ENCODE results near the gene LRBA. TPM values are rescaled to one million over a fixed set of nuclear protein-coding genes. Genes with fewer than 3 reads are reported as not detected.
"Not testable (repeated sequence)": the region's sequence is repeated elsewhere in the genome, so short reads cannot be mapped to it uniquely, and the experiment has no call there.

Gene LRBA
- total and polyA plus RNA-seq, 4 donors: 8.2 to 69.8 (median 32.8) TPM

- Histone ChIP-seq H3K4me1 (ENCODE audit: control insufficient read depth in 4 of 4, insufficient read depth in 4 of 4, low read length in 3 of 4) (peaks cover 0 to 1% (median 0%) of the 10 kb centered on the region in 4 donors), H3K27ac (ENCODE audit: low read depth in 1 of 2, low read length in 2 of 2) (no peak overlapping the region), H3K9me3 (ENCODE audit: control insufficient read depth in 4 of 4, low read length in 3 of 4) (no peaks in the 10 kb centered on the region), H3K27me3 (ENCODE audit: control insufficient read depth in 4 of 4, insufficient read depth in 4 of 4, low read length in 3 of 4) (no peaks in the 10 kb centered on the region), H3K9ac (ENCODE audit: low read depth in 1 of 2, low read length in 2 of 2) (no peak overlapping the region), H3K4me3 (ENCODE audit: low read depth in 1 of 3, low read length in 3 of 3) (no peak overlapping the region), H3K36me3 (ENCODE audit: control insufficient read depth in 4 of 4, insufficient read depth in 3 of 4, low read depth in 1 of 4, low read length in 3 of 4) (peaks cover 0 to 23% (median 5%) of the 10 kb centered on the region in 4 donors)
- no peak for DNase-seq (ENCODE audit: low spot score)
- WGBS: 100% methylated on average over 1 of the region's 1 CpG
- TF ChIP-seq CTCF (IDR thresholded peaks at IDR 0.05; ENCODE audit: low read depth, low read length, missing input control) (no peak), NR2F2 (IDR thresholded peaks at IDR 0.05) (no peak), ZBTB33 (IDR thresholded peaks at IDR 0.05) (no peak), JUND (IDR thresholded peaks at IDR 0.05) (no peak)
- TF ChIP-seq, protein P1, sequence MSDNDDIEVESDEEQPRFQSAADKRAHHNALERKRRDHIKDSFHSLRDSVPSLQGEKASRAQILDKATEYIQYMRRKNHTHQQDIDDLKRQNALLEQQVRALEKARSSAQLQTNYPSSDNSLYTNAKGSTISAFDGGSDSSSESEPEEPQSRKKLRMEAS (IDR thresholded peaks at IDR 0.05): no peak
Observed at GRCh38 chr4:150923945-150924344, 91.1 kb downstream of the LRBA start.

DNA sequence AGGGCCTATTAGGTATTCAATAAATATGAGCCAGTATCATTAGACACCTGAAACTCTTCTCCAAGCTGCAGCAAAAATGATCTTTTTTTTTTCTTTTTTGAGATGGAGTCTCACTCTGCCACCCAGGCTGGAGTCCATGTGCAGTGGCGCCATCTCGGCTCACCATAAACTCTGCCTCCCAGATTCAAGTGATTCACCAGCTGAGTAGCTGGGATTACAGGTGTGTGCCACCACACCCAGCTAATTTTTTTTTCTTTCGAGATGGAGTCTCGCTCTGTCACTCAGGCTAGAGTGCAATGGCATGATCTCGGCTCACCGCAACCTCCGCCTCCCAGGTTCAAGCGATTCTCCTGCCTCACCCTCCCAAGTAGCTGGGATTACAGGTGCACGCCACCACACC lies 93.6 kb downstream of the LRBA start:
- 98% methylated on average over 9 of the region's 9 CpGs for WGBS
- peaks cover 0 to 16% (median 6%) of the 10 kb centered on the region in 4 donors for H3K36me3 ChIP-seq (ENCODE audit: control insufficient read depth in 4 of 4, insufficient read depth in 3 of 4, low read depth in 1 of 4, low read length in 3 of 4)

GRCh38 chr4:150918562-150918961 lies 96.5 kb downstream of the LRBA start:
- not testable (repeated sequence) for H3K36me3 ChIP-seq (ENCODE audit: control insufficient read depth in 4 of 4, insufficient read depth in 3 of 4, low read depth in 1 of 4, low read length in 3 of 4)

More for the DNA sequence above, 93.6 kb downstream of the LRBA start:
- H3K27me3 ChIP-seq (ENCODE audit: control insufficient read depth in 4 of 4, insufficient read depth in 4 of 4, low read length in 3 of 4); DNase-seq (ENCODE audit: low spot score); H3K9ac ChIP-seq (ENCODE audit: low read depth in 1 of 2, low read length in 2 of 2); H3K27ac ChIP-seq (ENCODE audit: low read depth in 1 of 2, low read length in 2 of 2); H3K9me3 ChIP-seq (ENCODE audit: control insufficient read depth in 4 of 4, low read length in 3 of 4); H3K4me1 ChIP-seq (ENCODE audit: control insufficient read depth in 4 of 4, insufficient read depth in 4 of 4, low read length in 3 of 4); H3K4me3 ChIP-seq (ENCODE audit: low read depth in 1 of 3, low read length in 3 of 3): not testable (repeated sequence)

DNA sequence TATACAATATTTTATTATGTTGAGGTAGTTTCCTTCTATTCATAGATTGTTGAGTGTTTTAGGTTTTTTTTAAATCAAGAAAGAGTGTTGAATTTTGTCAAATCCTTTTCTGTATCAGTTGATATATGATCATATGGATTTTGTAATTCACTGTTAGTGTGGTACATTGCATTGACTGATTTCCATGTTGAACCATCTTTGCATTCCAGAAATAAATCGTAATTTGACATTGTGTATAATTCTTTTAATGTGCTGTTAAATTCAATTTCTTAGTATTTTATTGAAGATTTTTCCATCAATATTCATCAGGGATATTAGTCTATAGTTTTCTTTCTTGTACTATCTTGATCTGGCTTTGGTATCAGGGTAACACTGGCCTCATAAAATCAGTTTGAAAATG lies 103.8 kb downstream of the LRBA start:
- no peak for DNase-seq (ENCODE audit: low spot score)
- no peaks in the 10 kb centered on the region for H3K27me3 ChIP-seq (ENCODE audit: control insufficient read depth in 4 of 4, insufficient read depth in 4 of 4, low read length in 3 of 4)
- H3K4me1 ChIP-seq (ENCODE audit: control insufficient read depth in 4 of 4, insufficient read depth in 4 of 4, low read length in 3 of 4): no peaks in the 10 kb centered on the region
- no peak overlapping the region for H3K4me3 ChIP-seq (ENCODE audit: low read depth in 1 of 3, low read length in 3 of 3)
- H3K9ac ChIP-seq (ENCODE audit: low read depth in 1 of 2, low read length in 2 of 2): no peak overlapping the region
- TF ChIP-seq RXRA (IDR thresholded peaks at IDR 0.05): no peak
- TF ChIP-seq TAF1 (conservative IDR thresholded peaks at IDR 0.05): no peak
- no peak for TF ChIP-seq RAD21 (IDR thresholded peaks at IDR 0.05)
- TF ChIP-seq CTCF (IDR thresholded peaks at IDR 0.05; ENCODE audit: low read depth, low read length, missing input control): no peak
- TF ChIP-seq HNF4A (conservative IDR thresholded peaks at IDR 0.05): no peak
- TF ChIP-seq FOXA1 (IDR thresholded peaks at IDR 0.05): no peak
- no peak for TF ChIP-seq EGR1 (IDR thresholded peaks at IDR 0.05; ENCODE audit: low read depth in 2 of 2)
- no peak for TF ChIP-seq HNF4G (IDR thresholded peaks at IDR 0.05)
- no peak for TF ChIP-seq ZBTB33 (IDR thresholded peaks at IDR 0.05)
- TF ChIP-seq GABPA (IDR thresholded peaks at IDR 0.05 in 1 of 2, conservative IDR thresholded peaks at IDR 0.05 in 1 of 2): no peak
- TF ChIP-seq SP1 (IDR thresholded peaks at IDR 0.05): no peak
- TF ChIP-seq YY1 (IDR thresholded peaks at IDR 0.05): no peak
- H3K9me3 ChIP-seq (ENCODE audit: control insufficient read depth in 4 of 4, low read length in 3 of 4): no peaks in the 10 kb centered on the region
- H3K27ac ChIP-seq (ENCODE audit: low read depth in 1 of 2, low read length in 2 of 2): no peak overlapping the region
- peaks cover 0 to 22% (median 7%) of the 10 kb centered on the region in 4 donors for H3K36me3 ChIP-seq (ENCODE audit: control insufficient read depth in 4 of 4, insufficient read depth in 3 of 4, low read depth in 1 of 4, low read length in 3 of 4)
- WGBS: 96% methylated on average over 1 of the region's 1 CpG

More at GRCh38 chr4:150918562-150918961, 96.5 kb downstream of the LRBA start:
- H3K27me3 ChIP-seq (ENCODE audit: control insufficient read depth in 4 of 4, insufficient read depth in 4 of 4, low read length in 3 of 4); DNase-seq (ENCODE audit: low spot score); H3K27ac ChIP-seq (ENCODE audit: low read depth in 1 of 2, low read length in 2 of 2); H3K9ac ChIP-seq (ENCODE audit: low read depth in 1 of 2, low read length in 2 of 2); H3K4me3 ChIP-seq (ENCODE audit: low read depth in 1 of 3, low read length in 3 of 3); H3K9me3 ChIP-seq (ENCODE audit: control insufficient read depth in 4 of 4, low read length in 3 of 4); H3K4me1 ChIP-seq (ENCODE audit: control insufficient read depth in 4 of 4, insufficient read depth in 4 of 4, low read length in 3 of 4): not testable (repeated sequence)
- WGBS: 91% methylated on average over 3 of the region's 3 CpGs

Measured in liver (tissue), 9 donors.